Osteocyte (in vitro differentiated cells): Measurements from ENCODE around the gene SCFD2. TPM values are rescaled to one million over a fixed set of nuclear protein-coding genes. Genes with fewer than 3 reads are reported as not detected.
"Not testable (repeated sequence)": the region's sequence is repeated elsewhere in the genome, so short reads cannot be mapped to it uniquely, and the experiment has no call there.

ENCODE experiments used
- DNase-seq: peaks from one replicate; pipeline ENCODE4 v3.0.0; 2021; ENCODE audit warnings: mixed read lengths; ENCODE audit not compliant: unreplicated experiment; ENCODE audit errors: extremely low spot score
- H3K27ac Mint-ChIP-seq: one replicate; pipeline ENCODE4 v1.8.0; 2021; ENCODE audit warnings: mild to moderate bottlenecking, mixed read lengths; ENCODE audit not compliant: unreplicated experiment
- H3K27me3 Mint-ChIP-seq: one replicate; pipeline ENCODE4 v1.8.0; 2021; ENCODE audit warnings: mixed read lengths; ENCODE audit not compliant: unreplicated experiment
- H3K36me3 Mint-ChIP-seq: one replicate; pipeline ENCODE4 v1.8.0; 2021; ENCODE audit warnings: mixed read lengths; ENCODE audit not compliant: unreplicated experiment
- H3K4me1 Mint-ChIP-seq: one replicate; pipeline ENCODE4 v1.8.0; 2021; ENCODE audit warnings: mixed read lengths; ENCODE audit not compliant: unreplicated experiment
- H3K4me3 Mint-ChIP-seq: one replicate; pipeline ENCODE4 v1.8.0; 2021; ENCODE audit warnings: mild to moderate bottlenecking, moderate library complexity, mixed read lengths; ENCODE audit not compliant: unreplicated experiment
- H3K9me3 Mint-ChIP-seq: one replicate; pipeline ENCODE4 v1.8.0; 2021; ENCODE audit warnings: mixed read lengths; ENCODE audit not compliant: unreplicated experiment
- total RNA-seq: library from RNA; stranded (reverse); gene quantifications from 2 replicates; pipeline ENCODE4 v1.2.1, GENCODE V29; 2021
- TF ChIP-seq, protein P1 (sequence below): fragments of 200-600 bp; sonication (generic); IDR thresholded peaks from 2 replicates; pipeline ENCODE4 v1.5.0; 2021; ENCODE audit warnings: antibody characterized with exemption, mild to moderate bottlenecking, moderate library complexity

SCFD2 gene
- total RNA-seq, 1 donor from 2014 or later, result 14.0 TPM

DNA sequence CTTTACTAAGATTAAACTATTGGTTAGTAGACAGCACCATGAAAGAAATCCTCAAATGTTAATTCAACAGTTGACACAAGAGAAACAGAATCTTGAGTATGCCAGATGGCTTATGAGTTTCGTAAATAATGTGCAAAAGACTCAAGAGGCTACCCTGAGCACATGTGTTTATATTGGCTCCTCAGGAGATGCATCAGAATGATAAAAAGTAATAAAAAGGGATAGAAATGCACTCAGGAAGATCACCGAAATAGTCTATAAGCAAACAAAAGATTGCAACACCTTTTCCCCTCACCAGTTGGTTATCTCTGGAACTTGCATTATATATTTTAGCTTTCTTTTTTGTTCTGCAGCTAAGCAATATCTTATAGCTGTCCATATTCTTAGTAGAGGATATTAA, 84.4 kb downstream of the SCFD2 start:
- Mint-ChIP-seq H3K36me3 (no peaks in the 10 kb centered on the region), H3K9me3 (no peaks in the 10 kb centered on the region), H3K27ac (no peak overlapping the region), H3K27me3 (no peaks in the 10 kb centered on the region), H3K4me3 (no peak overlapping the region), H3K4me1 (peaks cover 5% of the 10 kb centered on the region)
- TF ChIP-seq, protein P1, sequence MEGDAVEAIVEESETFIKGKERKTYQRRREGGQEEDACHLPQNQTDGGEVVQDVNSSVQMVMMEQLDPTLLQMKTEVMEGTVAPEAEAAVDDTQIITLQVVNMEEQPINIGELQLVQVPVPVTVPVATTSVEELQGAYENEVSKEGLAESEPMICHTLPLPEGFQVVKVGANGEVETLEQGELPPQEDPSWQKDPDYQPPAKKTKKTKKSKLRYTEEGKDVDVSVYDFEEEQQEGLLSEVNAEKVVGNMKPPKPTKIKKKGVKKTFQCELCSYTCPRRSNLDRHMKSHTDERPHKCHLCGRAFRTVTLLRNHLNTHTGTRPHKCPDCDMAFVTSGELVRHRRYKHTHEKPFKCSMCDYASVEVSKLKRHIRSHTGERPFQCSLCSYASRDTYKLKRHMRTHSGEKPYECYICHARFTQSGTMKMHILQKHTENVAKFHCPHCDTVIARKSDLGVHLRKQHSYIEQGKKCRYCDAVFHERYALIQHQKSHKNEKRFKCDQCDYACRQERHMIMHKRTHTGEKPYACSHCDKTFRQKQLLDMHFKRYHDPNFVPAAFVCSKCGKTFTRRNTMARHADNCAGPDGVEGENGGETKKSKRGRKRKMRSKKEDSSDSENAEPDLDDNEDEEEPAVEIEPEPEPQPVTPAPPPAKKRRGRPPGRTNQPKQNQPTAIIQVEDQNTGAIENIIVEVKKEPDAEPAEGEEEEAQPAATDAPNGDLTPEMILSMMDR, result no peak
- no peak for DNase-seq

DNA sequence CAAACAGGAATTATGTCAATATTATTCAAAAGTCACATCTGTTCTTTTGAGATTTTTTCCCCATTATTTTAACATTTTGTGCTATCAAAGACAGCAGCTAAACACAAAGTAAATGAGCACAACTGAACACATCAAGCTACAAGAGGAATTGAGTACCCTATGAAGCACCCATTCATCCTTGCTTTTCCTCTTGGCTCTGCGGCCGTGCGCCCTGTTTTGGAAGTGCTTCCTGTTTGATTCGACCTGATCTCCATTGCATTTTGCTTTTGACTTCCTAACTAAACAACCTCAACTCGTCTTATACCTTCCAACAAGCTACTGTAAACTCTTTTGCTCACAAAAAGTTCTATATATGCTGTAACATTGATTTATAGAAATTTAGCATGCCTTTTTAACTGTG, 85.0 kb downstream of the SCFD2 start:
- TF ChIP-seq, protein P1, result no peak
- no peak overlapping the region for H3K27ac Mint-ChIP-seq
- peaks cover 5% of the 10 kb centered on the region for H3K4me1 Mint-ChIP-seq
- H3K36me3 Mint-ChIP-seq, result no peaks in the 10 kb centered on the region
- H3K4me3 Mint-ChIP-seq, result no peak overlapping the region
- no peaks in the 10 kb centered on the region for H3K27me3 Mint-ChIP-seq
- no peaks in the 10 kb centered on the region for H3K9me3 Mint-ChIP-seq
- no peak for DNase-seq

DNA sequence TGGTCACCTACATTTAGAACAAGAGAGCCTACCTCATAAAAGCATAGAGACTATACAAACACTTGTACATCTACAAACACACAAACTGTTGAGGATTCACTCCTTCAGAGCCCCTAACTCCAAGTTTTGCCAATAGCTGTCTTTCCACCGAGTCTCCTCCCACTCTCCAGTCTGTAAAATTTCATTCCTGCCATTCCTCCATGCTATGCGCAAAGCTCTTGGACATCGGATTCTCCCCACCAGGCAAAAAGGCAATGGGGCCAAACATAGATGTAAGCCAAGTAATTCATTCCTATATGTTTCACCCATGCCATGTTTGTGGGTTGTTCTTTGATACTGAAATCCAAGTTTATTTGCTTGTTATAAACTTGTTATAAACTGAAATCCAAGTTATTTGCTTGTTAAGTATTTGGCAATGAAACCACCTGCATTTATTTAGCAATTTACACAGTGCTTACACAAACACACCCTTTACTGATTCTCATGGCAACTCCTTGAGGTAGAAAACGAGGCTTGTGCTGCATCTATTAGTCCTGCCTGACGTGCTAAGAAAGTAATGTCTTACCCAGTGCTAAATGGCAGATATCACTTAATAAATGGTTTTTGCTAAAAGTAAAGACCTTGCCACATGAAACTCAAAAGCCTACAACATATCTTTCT, 91.1 kb downstream of the SCFD2 start:
- no peak for DNase-seq
- no peak overlapping the region for H3K27ac Mint-ChIP-seq
- H3K4me3 Mint-ChIP-seq, result no peak overlapping the region
- H3K27me3 Mint-ChIP-seq, result no peaks in the 10 kb centered on the region
- H3K9me3 Mint-ChIP-seq, result no peaks in the 10 kb centered on the region
- H3K4me1 Mint-ChIP-seq, result no peaks in the 10 kb centered on the region
- TF ChIP-seq, protein P1, result no peak
- no peaks in the 10 kb centered on the region for H3K36me3 Mint-ChIP-seq

DNA sequence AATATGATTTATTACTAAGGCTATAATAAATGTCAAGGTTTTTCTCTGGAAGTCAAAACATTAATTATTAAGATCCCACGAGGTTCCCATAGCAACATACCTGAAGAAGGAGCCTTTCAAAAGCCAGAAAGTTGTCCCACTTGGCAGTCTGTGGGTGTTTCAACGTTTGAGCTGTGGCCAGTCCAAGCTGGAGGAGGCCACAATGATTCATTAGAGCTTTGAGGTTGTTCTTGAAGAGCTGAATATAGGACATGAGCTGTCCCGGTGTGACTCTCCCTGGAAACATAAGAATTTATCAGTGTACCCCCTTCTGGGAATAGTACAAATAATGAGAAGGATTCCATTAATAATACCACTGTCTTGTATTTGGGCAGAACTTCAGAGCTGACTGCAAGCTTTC, 92.1 kb downstream of the SCFD2 start:
- Mint-ChIP-seq H3K27me3 (no peaks in the 10 kb centered on the region), H3K9me3 (no peaks in the 10 kb centered on the region), H3K27ac (no peak overlapping the region), H3K4me3 (no peak overlapping the region), H3K36me3 (no peaks in the 10 kb centered on the region), H3K4me1 (no peaks in the 10 kb centered on the region)
- DNase-seq, result no peak
- TF ChIP-seq, protein P1, result no peak

DNA sequence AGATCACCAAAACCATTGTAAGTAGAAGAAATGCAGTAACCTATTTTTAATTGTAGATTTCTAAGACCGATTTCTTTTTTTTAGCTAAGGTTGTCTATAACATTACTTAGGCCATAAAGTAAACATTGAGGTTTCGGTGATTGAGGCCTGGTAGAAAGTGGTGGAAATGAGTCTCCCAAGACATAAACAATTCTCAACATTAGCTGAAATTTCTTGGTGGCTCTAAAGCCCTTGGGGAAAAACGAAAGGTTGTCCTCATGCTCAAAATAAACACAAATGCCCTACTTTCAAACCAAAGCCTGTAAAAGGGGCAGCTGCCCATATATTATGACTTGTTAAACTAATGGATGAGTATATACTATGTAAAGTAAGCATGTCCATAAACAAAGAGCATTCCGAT, 98.8 kb downstream of the SCFD2 start:
- no peak overlapping the region for H3K27ac Mint-ChIP-seq
- peaks cover 12% of the 10 kb centered on the region for H3K36me3 Mint-ChIP-seq
- H3K4me1 Mint-ChIP-seq, result peaks cover 3% of the 10 kb centered on the region
- no peak for DNase-seq
- H3K4me3 Mint-ChIP-seq, result no peak overlapping the region
- peaks cover 7% of the 10 kb centered on the region for H3K9me3 Mint-ChIP-seq
- no peaks in the 10 kb centered on the region for H3K27me3 Mint-ChIP-seq
- TF ChIP-seq, protein P1, result no peak

DNA sequence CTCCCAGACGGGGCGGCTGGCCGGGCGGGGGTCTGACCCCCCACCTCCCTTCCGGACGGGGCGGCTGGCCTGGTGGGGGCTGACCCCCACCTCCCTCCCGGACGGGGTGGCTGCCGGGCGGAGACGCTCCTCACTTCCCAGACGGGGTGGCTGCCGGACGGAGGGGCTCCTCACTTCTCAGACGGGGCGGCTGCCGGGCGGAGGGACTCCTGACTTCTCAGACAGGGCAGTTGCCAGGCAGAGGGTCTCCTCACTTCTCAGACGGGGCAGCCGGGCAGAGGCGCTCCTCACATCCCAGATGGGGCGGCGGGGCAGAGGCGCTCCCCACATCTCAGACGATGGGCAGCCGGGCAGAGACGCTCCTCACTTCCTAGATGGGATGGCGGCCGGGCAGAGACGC, 109.9 kb downstream of the SCFD2 start:
- H3K4me1 Mint-ChIP-seq, H3K27ac Mint-ChIP-seq, H3K36me3 Mint-ChIP-seq, H3K4me3 Mint-ChIP-seq, H3K27me3 Mint-ChIP-seq, DNase-seq, H3K9me3 Mint-ChIP-seq: not testable (repeated sequence)
